Activated T-helper 17 cell treated with anti-CD3 and anti-CD28 coated beads, Interleukin-2, amount 50 U/mL, for 72 hours (primary cell): ENCODE data around the gene CASS4. TPM values are rescaled to one million over a fixed set of nuclear protein-coding genes. Genes with fewer than 3 reads are reported as not detected.
"Not testable (repeated sequence)": the region's sequence is repeated elsewhere in the genome, so short reads cannot be mapped to it uniquely, and the experiment has no call there.

ENCODE experiments used
- ATAC-seq: fragments of 150-1000 bp; cut with Tn5 transposase; replicated peaks from 2 replicates; pipeline ENCODE4 v1.10.0; 2021; ENCODE audit warnings: mild to moderate bottlenecking, moderate library complexity
- H3K27ac Mint-ChIP-seq: one replicate; pipeline ENCODE4 v1.8.0; 2022; ENCODE audit warnings: mixed read lengths
- H3K27me3 Mint-ChIP-seq: one replicate; pipeline ENCODE4 v1.8.0; 2022; ENCODE audit warnings: mixed read lengths
- H3K36me3 Mint-ChIP-seq: one replicate; pipeline ENCODE4 v1.8.0; 2022; ENCODE audit warnings: low read depth, mild to moderate bottlenecking, mixed read lengths
- H3K4me1 Mint-ChIP-seq: one replicate; pipeline ENCODE4 v1.8.0; 2022; ENCODE audit warnings: mixed read lengths
- H3K4me3 Mint-ChIP-seq: one replicate; pipeline ENCODE4 v1.8.0; 2022; ENCODE audit warnings: mild to moderate bottlenecking, mixed read lengths
- H3K9me3 Mint-ChIP-seq: one replicate; pipeline ENCODE4 v1.8.0; 2022; ENCODE audit warnings: mixed read lengths
- total RNA-seq, 2 donors: library from RNA; stranded (reverse); gene quantifications; one replicate each; pipeline ENCODE4 v1.2.3, GENCODE V29; 2022

Gene CASS4
- total RNA-seq, 2 donors from 2014 or later, result 5.1 to 9.4 TPM

GRCh38 chr20:56386219-56386618 lies 25.8 kb upstream of the CASS4 start:
- Mint-ChIP-seq H3K4me3 (no peak overlapping the region), H3K4me1 (peaks cover 18% of the 10 kb centered on the region), H3K36me3 (peaks cover 55% of the 10 kb centered on the region), H3K9me3 (no peaks in the 10 kb centered on the region), H3K27ac (no peak overlapping the region), H3K27me3 (no peaks in the 10 kb centered on the region)
- ATAC-seq, result no peak

DNA sequence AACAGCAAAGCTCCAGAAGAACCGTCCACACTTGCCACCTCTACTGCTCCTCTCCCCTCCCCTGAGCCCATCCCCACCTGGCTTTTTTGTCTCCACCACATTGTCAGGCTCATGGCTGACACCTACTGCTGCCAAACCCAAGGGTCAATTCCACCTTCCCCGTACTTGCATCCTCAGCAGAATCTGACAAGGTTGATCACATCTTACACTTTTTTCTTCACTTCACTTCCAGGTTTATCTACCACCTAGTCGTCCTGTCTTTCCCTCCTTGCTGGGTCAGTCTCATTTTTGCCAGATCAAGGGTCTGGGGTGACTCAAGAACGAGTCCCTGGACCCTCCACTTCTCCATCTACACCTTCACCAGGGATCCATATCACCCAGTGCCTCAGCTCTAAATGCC lies 23.2 kb upstream of the CASS4 start:
- peaks cover 28% of the 10 kb centered on the region for H3K36me3 Mint-ChIP-seq
- H3K4me1 Mint-ChIP-seq, result peaks cover 26% of the 10 kb centered on the region
- H3K9me3 Mint-ChIP-seq, result no peaks in the 10 kb centered on the region
- peak overlapping the region; percentile 46 for H3K27ac Mint-ChIP-seq
- ATAC-seq, result no peak
- H3K27me3 Mint-ChIP-seq, result no peaks in the 10 kb centered on the region
- H3K4me3 Mint-ChIP-seq, result no peak overlapping the region

GRCh38 chr20:56389807-56390206 lies 22.3 kb upstream of the CASS4 start:
- Mint-ChIP-seq H3K27ac (peak overlapping the region; percentile 46), H3K4me1 (peaks cover 26% of the 10 kb centered on the region), H3K36me3 (peaks cover 27% of the 10 kb centered on the region), H3K4me3 (no peak overlapping the region), H3K27me3 (no peaks in the 10 kb centered on the region), H3K9me3 (no peaks in the 10 kb centered on the region)
- ATAC-seq, result no peak

DNA sequence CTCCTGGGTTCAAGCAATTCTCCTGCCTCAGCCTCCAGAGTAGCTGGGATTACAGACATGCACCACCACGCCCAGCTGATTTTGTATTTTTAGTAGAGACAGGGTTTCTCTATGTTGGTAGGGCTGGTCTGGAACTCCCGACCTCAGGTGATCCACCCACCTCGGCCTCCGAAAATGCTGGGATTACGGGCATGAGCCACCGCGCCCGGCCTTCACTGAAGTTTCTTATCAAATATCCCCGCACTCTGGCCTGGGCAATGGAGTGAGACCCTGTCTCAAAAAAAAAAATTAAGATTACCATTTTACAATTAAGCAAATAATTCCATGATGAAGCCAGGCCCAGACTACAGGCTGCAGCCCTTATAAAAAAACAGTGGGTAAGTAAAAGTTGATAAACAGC lies 21.7 kb upstream of the CASS4 start:
- H3K27ac Mint-ChIP-seq, H3K9me3 Mint-ChIP-seq, H3K4me3 Mint-ChIP-seq, ATAC-seq, H3K27me3 Mint-ChIP-seq: not testable (repeated sequence)
- Mint-ChIP-seq H3K36me3 (peaks cover 27% of the 10 kb centered on the region), H3K4me1 (peaks cover 27% of the 10 kb centered on the region)

- peaks cover 31% of the 10 kb centered on the region for H3K4me1 Mint-ChIP-seq
- H3K27ac Mint-ChIP-seq, result no peak overlapping the region
- H3K27me3 Mint-ChIP-seq, result no peaks in the 10 kb centered on the region
These were observed 21.0 kb upstream of the CASS4 start for GRCh38 chr20:56391037-56391436.

GRCh38 chr20:56391596-56392131 lies 20.4 kb upstream of the CASS4 start:
- Mint-ChIP-seq H3K4me3 (no peak overlapping the region), H3K27ac (no peak overlapping the region), H3K9me3 (no peaks in the 10 kb centered on the region), H3K4me1 (peaks cover 31% of the 10 kb centered on the region), H3K36me3 (peaks cover 27% of the 10 kb centered on the region), H3K27me3 (no peaks in the 10 kb centered on the region)
- peak; percentile 54 for ATAC-seq

More at GRCh38 chr20:56391037-56391436, 21.0 kb upstream of the CASS4 start:
- no peak for ATAC-seq
- Mint-ChIP-seq H3K36me3 (peaks cover 27% of the 10 kb centered on the region), H3K9me3 (no peaks in the 10 kb centered on the region), H3K4me3 (no peak overlapping the region)

DNA sequence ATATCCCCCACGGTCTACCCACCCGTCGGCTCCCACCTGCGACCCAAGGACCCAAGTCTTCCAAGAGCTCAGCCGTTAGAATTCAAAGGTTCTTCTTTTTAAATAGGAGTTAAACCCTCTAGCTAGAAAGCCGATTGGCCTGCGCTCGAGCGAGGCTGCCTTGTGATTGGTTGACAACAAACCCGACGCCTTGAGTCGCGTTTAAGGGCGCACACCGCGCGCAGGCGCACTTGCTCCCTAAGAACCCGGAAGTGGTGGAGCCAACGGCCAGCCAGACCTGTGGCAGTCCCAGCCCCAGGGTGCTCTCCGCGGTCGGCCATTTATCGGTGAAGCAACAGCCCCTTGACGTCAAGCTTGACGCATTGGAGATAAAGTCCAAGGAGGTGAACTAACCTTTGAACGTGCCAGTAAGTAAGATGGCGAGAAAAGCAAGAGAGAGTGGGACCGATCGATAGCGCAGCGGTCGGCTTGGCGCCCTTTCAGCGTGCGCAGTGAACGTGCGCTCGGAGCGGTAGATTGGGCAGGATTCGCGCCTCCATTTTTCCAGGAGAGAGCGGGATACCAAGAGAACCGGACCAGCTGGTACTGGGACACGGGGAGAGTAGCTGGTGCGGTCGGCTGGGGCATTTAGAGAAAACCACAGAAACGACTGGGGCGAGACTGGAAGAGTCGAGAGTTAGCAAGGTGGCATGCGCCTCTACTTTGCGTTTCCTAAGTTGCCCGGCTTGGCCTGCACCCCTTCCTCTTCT lies 19.8 kb upstream of the CASS4 start, which contains the start of the genes AURKA and CSTF1:
AURKA (minus strand) TSS at position 84 of the 749 bp plus-strand sequence. CDS start 4,018 bp downstream, outside the sequence.
CSTF1 (plus strand) TSS at position 514 of the 749 bp plus-strand sequence. CDS start 2,908 bp downstream, outside the sequence.
- Mint-ChIP-seq H3K27ac (no peak within 1 kb of the TSS), H3K4me1 (peaks cover 35% of the 10 kb centered on the region), H3K27me3 (no peaks in the 10 kb centered on the region), H3K9me3 (no peaks in the 10 kb centered on the region), H3K4me3 (no peak within 1 kb of the TSS), H3K36me3 (peaks cover 31% of the 10 kb centered on the region)
- ATAC-seq, result peak; percentile 95

- H3K27ac Mint-ChIP-seq, result no peak overlapping the region
- H3K36me3 Mint-ChIP-seq, result peaks cover 38% of the 10 kb centered on the region
- no peaks in the 10 kb centered on the region for H3K9me3 Mint-ChIP-seq
- ATAC-seq, result no peak
- H3K4me1 Mint-ChIP-seq, result peaks cover 37% of the 10 kb centered on the region
- no peak overlapping the region for H3K4me3 Mint-ChIP-seq
- no peaks in the 10 kb centered on the region for H3K27me3 Mint-ChIP-seq
These were observed 19.1 kb upstream of the CASS4 start for GRCh38 chr20:56392881-56393482.

GRCh38 chr20:56393653-56394052 lies 18.4 kb upstream of the CASS4 start:
- Mint-ChIP-seq H3K27me3 (no peaks in the 10 kb centered on the region), H3K4me3 (no peak overlapping the region), H3K36me3 (peaks cover 45% of the 10 kb centered on the region), H3K27ac (no peak overlapping the region), H3K9me3 (no peaks in the 10 kb centered on the region), H3K4me1 (peaks cover 37% of the 10 kb centered on the region)
- ATAC-seq, result no peak

DNA sequence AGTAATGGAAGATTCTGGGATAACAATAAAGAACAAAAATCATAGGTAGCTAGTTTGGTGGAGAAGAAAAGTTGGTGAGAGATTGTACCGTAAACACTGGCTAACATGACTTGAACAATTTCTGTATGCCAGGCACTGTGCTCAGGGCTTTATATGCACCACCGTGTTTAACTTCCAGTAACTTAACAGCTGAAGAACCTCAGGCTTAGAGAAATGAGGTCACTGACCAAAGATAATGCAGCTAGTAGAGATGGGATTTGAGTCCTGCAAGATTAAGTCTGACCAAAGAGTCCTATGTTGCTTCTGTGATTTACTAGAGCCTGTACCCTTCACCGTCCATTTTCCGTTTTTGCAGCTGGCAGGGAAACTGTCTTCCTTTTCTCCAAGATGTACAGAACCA lies 16.9 kb upstream of the CASS4 start:
- Mint-ChIP-seq H3K27me3 (no peaks in the 10 kb centered on the region), H3K36me3 (peaks cover 60% of the 10 kb centered on the region), H3K4me1 (peaks cover 23% of the 10 kb centered on the region), H3K27ac (no peak overlapping the region), H3K4me3 (no peak overlapping the region), H3K9me3 (no peaks in the 10 kb centered on the region)
- no peak for ATAC-seq

DNA sequence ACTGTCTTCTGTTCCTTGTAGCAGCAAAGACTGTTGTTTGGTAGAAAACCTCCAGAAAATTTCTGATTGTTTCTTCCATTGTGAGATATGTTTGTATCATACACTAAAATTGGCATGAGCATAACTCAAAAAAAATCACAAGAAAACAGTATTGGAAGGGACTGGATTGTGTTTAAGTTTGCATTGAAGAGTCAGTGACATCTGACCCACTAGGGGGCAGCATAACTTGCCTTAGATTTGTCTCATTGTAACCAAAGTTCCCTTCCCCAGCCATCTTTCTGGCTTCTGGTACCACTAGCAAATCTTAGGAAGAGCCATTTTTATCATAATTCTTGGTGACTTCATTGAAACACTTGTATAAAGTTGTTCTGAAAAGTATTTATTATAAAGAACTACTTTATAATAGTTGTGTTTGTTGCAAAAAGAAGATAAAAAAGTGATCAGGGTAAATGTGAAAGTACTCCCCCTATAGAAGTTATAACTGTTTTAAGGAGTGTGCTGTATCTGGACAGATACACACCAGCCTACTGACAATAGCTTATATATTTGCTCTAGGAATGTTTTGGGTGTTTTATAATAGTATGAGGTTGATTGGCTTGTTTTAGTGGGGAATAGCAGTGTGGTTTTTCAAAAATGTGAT lies 11.9 kb upstream of the CASS4 start:
- Mint-ChIP-seq H3K27me3 (no peaks in the 10 kb centered on the region), H3K4me3 (no peak overlapping the region), H3K27ac (no peak overlapping the region), H3K36me3 (peaks cover 98% of the 10 kb centered on the region), H3K4me1 (peaks cover 11% of the 10 kb centered on the region), H3K9me3 (no peaks in the 10 kb centered on the region)
- ATAC-seq, result peak; percentile 57

GRCh38 chr20:56403465-56403864 lies 8.6 kb upstream of the CASS4 start:
- ATAC-seq, result no peak
- Mint-ChIP-seq H3K4me1 (no peaks in the 10 kb centered on the region), H3K36me3 (peaks cover 98% of the 10 kb centered on the region), H3K27me3 (no peaks in the 10 kb centered on the region), H3K4me3 (no peak overlapping the region), H3K9me3 (no peaks in the 10 kb centered on the region), H3K27ac (no peak overlapping the region)

DNA sequence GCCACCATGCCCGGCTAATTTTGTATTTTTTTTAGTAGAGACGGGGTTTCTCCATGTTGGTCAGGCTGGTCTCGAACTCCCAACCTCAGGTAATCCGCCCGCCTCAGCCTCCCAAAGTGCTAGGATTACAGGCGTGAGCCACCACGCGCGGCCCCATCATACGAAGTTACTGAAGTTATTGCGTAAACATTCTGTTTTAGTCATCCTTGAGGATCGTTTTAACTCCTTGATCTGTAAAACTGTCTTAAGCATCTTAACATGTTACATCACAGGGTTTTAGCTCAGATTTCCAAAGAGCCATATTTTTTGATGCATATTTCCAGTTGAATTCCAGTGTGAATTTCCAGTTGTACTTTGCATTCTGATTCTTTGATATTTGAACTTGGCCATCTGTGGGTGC lies 6.7 kb upstream of the CASS4 start:
- H3K36me3 Mint-ChIP-seq, result peaks cover 97% of the 10 kb centered on the region
- not testable (repeated sequence) for ATAC-seq, H3K9me3 Mint-ChIP-seq, H3K4me1 Mint-ChIP-seq, H3K27me3 Mint-ChIP-seq, H3K27ac Mint-ChIP-seq, H3K4me3 Mint-ChIP-seq

DNA sequence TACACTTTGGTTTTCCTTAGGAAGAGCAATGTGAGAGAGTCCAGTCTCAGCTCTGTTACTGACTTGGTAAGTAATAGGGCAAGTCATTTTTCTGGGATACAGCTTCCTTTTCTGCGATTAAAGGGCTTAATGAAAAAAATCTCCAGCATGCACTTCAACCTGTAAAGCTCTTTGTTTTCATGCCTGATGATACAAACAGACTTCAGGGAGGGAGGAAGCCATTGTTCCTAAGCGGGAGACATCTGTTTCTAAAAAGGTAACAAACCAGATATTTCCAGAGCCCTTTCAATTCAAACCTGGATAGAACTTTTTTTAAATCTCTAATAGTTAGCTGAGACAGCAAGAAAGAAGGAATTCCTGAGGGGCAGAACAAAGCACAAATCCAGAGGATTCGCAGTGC lies 5.2 kb upstream of the CASS4 start:
- Mint-ChIP-seq H3K27me3 (no peaks in the 10 kb centered on the region), H3K4me1 (peaks cover 8% of the 10 kb centered on the region), H3K36me3 (peaks cover 86% of the 10 kb centered on the region), H3K4me3 (no peak overlapping the region), H3K9me3 (no peaks in the 10 kb centered on the region), H3K27ac (no peak overlapping the region)
- ATAC-seq, result no peak
